ENCODE measurements around the gene OVCA2.

Gene OVCA2

DNA sequence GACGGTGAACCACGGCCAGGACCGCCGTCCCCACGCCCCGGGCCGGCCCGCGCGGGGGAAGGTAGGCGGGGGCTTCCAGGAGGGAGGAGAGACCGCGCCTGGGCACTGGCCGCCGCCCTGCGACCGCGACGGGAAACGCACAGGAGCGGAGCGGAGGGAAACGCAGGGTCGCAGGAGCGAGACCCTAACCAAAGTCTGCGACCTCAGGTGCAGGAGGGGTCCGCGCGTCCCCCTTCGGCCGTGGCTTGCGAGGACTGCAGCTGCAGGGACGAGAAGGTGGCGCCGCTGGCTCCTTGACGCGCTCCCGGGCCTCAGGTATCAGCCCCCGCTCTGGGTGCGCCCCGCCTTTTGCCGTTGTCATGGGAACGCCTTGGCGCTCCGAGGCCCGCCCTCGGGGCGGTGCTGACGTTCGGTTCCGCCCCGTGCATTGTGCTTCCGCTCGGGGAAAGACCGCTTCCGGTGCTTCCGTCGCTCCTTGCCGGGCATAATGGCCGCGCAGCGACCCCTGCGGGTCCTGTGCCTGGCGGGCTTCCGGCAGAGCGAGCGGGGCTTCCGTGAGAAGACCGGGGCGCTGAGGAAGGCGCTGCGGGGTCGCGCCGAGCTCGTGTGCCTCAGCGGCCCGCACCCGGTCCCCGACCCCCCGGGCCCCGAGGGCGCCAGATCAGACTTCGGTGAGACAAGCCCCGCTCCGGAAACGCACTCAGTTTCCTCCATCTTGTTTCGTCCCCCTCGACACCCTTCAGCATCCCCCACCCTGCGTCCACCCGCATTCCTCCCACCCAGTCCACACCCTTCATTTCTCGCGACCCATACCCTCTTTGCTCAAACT lies at the start of gene OVCA2:
OVCA2 (plus strand) TSS at position 462 of the 829 bp plus-strand sequence; CDS start at position 488, 26 bp downstream.
- TF ChIP-seq, protein P1, sequence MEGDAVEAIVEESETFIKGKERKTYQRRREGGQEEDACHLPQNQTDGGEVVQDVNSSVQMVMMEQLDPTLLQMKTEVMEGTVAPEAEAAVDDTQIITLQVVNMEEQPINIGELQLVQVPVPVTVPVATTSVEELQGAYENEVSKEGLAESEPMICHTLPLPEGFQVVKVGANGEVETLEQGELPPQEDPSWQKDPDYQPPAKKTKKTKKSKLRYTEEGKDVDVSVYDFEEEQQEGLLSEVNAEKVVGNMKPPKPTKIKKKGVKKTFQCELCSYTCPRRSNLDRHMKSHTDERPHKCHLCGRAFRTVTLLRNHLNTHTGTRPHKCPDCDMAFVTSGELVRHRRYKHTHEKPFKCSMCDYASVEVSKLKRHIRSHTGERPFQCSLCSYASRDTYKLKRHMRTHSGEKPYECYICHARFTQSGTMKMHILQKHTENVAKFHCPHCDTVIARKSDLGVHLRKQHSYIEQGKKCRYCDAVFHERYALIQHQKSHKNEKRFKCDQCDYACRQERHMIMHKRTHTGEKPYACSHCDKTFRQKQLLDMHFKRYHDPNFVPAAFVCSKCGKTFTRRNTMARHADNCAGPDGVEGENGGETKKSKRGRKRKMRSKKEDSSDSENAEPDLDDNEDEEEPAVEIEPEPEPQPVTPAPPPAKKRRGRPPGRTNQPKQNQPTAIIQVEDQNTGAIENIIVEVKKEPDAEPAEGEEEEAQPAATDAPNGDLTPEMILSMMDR (conservative IDR thresholded peaks at IDR 0.05) = peak; percentile 59
- peak within 1 kb of the TSS; percentile 94 for H3K27ac ChIP-seq

DNA sequence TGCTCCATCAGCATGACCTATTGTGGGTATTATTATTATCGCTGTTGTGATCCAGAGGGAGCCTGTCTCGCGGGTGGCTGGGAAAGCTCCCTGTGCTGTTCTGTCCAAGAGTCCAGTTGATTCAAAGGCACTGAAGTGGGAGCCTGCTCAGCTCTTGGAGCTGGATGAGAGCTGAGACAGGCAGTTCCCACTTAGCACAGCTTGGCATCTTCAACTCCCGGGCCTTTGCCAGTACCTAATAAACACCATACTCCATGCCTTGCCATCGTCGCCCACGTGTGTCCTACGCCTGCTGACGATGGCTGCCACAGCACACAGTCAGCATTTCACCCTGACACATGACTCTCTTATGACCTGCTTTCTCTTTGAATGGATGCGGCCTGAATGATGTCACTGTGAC lies 49.3 kb upstream of the OVCA2 start:
- H3K27ac ChIP-seq = no peak overlapping the region
- TF ChIP-seq, protein P1 (conservative IDR thresholded peaks at IDR 0.05) = no peak

DNA sequence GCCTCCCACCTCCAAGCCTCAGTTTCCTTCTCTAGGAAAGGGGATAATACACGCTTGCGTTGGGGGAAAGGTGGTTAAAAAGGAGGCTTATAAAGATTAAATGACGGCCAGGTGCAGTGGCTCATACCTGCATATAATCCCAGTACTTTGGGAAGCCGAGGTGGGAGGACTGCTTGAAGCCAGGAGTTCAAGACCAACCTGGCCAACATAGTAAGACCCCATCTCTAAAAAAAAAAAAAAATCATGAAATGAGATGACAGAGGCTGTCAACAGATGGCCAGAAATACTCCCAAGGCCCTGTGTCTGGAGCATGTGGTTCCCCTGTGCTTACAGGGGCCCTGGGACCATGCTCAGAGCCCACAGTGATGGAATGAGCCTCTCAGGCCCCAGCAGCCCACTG lies 47.1 kb upstream of the OVCA2 start:
- H3K27ac ChIP-seq = peak overlapping the region; percentile 95; the same call in 1 of the 2 replicates
- TF ChIP-seq, protein P1 (conservative IDR thresholded peaks at IDR 0.05) = no peak

DNA sequence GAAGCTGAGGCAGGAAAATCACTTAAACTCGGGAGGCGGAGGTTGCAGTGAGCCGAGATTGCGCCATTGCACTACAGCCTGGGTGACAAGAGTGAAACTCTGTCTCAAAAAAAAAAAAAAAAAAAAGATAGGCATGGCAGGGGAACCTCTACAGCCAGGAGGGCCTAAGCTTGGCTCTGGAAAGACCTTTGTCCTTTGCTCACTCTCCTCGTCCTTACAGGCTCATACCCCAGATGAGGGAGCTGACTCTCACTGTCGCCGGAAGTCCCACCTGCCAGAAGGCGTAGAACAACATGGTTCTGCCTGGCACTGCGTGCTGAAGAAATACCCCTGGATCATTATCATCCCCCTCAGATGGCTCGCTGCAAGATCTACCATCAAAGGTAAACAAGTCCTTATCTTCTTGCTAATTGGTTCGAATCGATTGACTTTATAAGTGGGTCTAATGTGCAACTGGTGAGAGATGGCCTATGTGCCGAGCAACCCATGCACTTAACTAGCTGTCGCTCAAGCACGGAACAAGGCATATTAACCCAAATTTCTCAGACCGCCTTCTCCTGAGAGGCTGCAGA lies 46.4 kb upstream of the OVCA2 start:
- H3K27ac ChIP-seq = peak overlapping the region; percentile 95

DNA sequence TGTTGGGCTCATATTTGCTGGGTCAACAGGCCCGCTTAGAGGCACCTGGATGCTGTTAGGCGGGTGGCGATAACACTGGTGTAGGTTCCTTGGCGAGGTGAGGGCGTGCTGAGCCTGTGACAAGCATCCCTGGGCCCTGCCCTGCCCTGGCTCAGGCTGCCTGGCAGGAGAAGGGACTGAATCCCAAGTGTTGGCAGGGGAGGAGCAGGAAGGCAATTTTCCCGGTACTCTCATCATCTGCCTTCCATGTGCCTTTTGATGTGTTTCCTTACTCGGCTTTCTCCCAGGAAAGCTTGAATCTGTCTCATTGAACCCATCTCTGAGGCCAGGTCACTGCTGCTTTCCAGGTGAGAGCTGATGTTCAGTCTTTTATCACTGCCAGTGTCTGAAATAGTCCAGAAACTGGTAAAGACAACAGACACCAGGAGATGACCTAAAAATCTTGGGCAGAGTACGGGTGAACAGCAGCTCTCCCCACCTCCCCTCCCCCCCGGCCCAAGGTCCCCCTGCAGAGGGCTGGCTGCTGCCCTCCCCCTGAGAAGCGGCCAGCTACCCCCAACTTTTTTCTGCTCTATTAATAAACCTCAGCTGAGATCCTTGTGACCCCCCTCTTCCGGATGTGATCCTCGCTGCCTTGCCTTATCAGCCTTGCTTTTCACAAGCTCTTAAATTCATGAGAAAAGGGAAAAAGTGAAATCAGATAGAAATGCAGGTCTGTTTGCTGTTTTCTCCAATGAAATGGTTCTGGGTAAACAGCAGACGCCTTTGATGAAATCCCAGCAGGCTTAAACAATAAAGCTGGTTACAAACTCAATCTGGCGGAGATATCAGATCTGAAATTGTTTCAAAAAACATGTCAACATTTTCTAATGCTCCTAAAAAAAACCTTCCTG lies 45.7 kb upstream of the OVCA2 start:
- H3K27ac ChIP-seq = peak overlapping the region; percentile 95
- TF ChIP-seq, protein P1 (conservative IDR thresholded peaks at IDR 0.05) = no peak

More for the DNA sequence above, 46.4 kb upstream of the OVCA2 start:
- TF ChIP-seq, protein P1 (conservative IDR thresholded peaks at IDR 0.05) = no peak

DNA sequence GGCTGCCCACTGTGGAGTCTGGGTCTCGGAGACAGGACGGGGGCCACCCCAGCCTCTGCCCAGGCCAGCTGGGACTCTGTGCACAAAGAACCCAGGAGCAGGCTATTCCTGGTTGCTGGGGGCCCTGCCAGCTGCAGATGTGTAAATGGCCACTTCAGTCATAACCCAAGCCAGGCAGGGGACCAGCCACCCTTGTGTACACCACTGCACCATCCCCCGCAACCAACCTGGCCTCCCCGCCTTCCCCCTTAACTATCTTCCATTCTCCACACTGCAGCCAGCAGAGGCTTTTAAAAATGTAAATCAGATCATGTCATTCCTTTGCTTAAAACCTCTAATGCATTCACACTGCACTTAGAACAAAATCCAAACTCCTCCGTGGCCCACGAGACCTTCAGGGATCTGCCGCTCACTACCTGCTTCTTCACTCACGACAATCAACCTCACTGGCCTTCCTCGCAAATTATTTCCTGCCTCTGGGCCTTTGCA lies 45.0 kb upstream of the OVCA2 start:
- H3K27ac ChIP-seq = peak overlapping the region; percentile 95
- TF ChIP-seq, protein P1 (conservative IDR thresholded peaks at IDR 0.05) = no peak

Data from VCaP (cell line).